ENCODE results near the gene ABCC4.

GRCh38 chr13:95235974-95236373 is 65.3 kb downstream of the ABCC4 start:
- TF ChIP-seq FOXK2 (IDR thresholded peaks at IDR 0.05) (no peak), FOXA1 (IDR thresholded peaks at IDR 0.05) (no peak)

Measured in HEK293T (cell line).